Measurements from ENCODE around the gene NEB.
"Not testable (repeated sequence)": the region's sequence is repeated elsewhere in the genome, so short reads cannot be mapped to it uniquely, and the experiment has no call there.

The NEB gene

DNA sequence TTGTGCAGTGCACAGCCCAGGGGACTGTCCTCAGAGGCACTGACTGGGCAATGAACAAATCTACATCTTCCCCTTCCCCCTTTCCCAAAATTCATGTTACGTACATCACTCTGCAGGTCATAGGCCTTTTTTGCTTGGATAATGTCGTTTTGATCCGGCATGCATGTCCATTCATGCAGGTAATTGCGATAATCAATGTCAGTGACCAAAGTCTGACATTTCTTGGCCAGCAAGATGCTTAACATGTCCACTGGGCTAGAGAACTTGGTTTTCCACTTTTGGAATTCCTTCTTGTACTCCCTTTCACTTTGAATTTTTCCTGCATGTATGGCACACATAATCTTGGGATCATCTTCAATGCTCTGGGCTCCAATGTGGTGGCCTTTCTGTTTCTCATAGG lies 124.6 kb downstream of the NEB start:
- no peak overlapping the region for H3K4me3 Mint-ChIP-seq
- CTCF ChIA-PET: no interaction called here

DNA sequence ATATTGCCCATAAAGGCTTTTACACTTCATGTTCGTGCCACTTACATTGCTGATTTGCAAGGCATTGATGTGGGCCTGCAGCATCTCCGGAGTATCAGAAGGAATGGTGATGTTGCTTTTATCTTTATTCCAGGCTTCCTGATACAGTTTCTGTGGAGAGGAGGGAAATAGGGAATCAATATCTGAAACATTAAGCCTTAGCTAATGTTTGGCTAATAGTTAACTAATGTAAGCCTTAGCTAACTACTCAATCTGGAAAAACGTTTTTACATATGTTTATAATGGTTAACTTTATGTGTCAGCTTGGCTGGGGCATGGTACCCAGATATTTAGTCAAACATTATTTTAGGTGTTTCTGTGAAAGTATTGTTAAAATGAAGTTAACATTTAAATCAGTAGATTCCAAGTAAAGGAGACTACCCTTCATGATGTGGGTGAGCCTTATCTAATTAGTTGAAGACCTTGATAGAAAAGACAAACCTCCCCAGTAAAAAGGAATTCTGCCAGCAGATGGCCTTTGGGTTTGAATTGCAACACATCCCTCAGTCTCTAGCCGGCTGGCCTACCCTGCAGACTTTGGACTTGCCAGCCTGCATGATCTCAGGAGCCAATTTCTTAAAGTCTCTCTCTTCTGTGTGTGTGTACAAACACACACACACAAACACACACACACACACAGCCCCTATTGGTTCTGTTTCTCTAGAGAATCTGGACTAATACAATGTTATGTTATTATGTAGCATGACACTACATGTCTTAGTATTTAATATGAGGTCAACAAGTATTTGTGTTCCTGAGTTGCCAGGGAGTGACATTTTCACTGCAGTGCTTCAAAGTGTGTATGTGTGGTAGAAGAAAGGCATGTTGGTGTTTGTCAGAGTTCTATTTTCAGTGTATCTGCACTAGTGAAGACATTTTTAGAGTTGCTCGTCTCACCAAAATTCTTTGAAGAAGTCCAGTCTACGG lies 126.5 kb downstream of the NEB start:
- H3K4me3 Mint-ChIP-seq, H3K27ac Mint-ChIP-seq, H3K4me1 Mint-ChIP-seq, CTCF ChIA-PET, H3K9me3 Mint-ChIP-seq, H3K27me3 Mint-ChIP-seq, H3K36me3 Mint-ChIP-seq, DNase-seq: not testable (repeated sequence)

More for the DNA sequence above, 124.6 kb downstream of the NEB start:
- Mint-ChIP-seq H3K27ac (no peak overlapping the region), H3K9me3 (peaks cover 2% of the 10 kb centered on the region), H3K27me3 (no peaks in the 10 kb centered on the region), H3K36me3 (peaks cover 8% of the 10 kb centered on the region), H3K4me1 (peaks cover 21% of the 10 kb centered on the region)
- DNase-seq: no peak

DNA sequence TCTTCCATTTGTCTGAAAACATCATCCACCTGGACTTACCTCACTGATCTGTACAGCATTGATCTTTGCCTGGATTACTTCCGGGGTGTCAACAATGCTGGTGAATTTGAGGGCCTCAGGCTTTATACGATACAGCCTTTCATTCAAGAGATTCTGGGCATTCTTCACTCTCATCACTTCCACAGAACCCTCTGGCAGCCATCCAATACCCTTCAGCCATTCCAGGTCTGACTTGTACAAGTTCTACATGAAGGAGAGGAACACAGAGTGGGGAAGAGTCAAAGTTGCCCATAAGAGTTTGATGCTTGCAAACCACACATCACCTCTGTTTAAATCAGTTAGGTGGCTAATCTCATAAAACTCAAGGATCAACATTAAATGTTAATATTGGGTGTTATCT lies 130.7 kb downstream of the NEB start:
- H3K9me3 Mint-ChIP-seq, H3K4me3 Mint-ChIP-seq, H3K27me3 Mint-ChIP-seq, DNase-seq, H3K4me1 Mint-ChIP-seq, H3K36me3 Mint-ChIP-seq, H3K27ac Mint-ChIP-seq, CTCF ChIA-PET: not testable (repeated sequence)

DNA sequence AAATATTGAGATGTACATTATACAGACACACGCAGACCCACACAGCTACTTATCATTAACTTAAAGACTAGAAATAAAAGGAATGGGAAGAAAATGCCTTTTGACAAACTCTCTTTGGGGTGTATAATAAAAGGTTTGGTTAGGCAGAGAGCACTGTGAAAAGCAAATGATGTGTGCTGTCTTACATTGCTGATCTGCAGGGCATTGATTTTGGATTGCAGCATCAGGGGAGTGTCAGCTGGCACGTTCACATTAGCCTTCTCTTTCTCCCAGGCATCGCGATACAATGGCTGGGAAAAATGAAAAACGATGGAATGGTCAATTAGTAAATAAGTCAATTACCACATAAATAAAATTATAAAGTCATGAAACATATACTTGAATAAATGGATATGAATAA lies 131.9 kb downstream of the NEB start:
- H3K9me3 Mint-ChIP-seq, H3K27ac Mint-ChIP-seq, H3K27me3 Mint-ChIP-seq, CTCF ChIA-PET, DNase-seq, H3K4me1 Mint-ChIP-seq, H3K36me3 Mint-ChIP-seq, H3K4me3 Mint-ChIP-seq: not testable (repeated sequence)

DNA sequence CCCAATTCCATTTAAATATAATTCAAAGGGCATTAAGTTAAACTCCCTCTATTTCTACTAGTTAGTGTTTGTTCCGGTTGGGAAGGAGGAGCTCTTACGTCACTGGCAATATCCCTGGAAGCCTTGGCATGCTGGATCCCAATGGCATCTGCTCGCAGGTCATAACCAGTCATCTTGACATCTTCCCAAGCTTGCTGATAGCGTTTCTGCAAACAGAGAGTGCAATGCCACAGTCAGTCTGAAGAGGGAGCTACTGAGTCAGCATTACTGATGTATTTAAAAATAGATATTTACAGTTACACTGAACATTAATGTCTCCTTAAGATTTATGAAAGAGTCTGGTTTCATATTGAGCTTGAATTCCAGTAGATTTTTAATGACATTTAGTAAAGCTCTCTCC lies 132.5 kb downstream of the NEB start:
- CTCF ChIA-PET, H3K27me3 Mint-ChIP-seq, H3K9me3 Mint-ChIP-seq, H3K27ac Mint-ChIP-seq, DNase-seq, H3K36me3 Mint-ChIP-seq, H3K4me3 Mint-ChIP-seq, H3K4me1 Mint-ChIP-seq: not testable (repeated sequence)

DNA sequence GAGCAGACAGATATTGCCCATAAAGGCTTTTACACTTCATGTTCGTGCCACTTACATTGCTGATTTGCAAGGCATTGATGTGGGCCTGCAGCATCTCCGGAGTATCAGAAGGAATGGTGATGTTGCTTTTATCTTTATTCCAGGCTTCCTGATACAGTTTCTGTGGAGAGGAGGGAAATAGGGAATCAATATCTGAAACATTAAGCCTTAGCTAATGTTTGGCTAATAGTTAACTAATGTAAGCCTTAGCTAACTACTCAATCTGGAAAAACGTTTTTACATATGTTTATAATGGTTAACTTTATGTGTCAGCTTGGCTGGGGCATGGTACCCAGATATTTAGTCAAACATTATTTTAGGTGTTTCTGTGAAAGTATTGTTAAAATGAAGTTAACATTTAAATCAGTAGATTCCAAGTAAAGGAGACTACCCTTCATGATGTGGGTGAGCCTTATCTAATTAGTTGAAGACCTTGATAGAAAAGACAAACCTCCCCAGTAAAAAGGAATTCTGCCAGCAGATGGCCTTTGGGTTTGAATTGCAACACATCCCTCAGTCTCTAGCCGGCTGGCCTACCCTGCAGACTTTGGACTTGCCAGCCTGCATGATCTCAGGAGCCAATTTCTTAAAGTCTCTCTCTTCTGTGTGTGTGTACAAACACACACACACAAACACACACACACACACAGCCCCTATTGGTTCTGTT lies 137.2 kb downstream of the NEB start:
- H3K36me3 Mint-ChIP-seq, H3K27me3 Mint-ChIP-seq, DNase-seq, H3K9me3 Mint-ChIP-seq, CTCF ChIA-PET, H3K27ac Mint-ChIP-seq, H3K4me3 Mint-ChIP-seq, H3K4me1 Mint-ChIP-seq: not testable (repeated sequence)

DNA sequence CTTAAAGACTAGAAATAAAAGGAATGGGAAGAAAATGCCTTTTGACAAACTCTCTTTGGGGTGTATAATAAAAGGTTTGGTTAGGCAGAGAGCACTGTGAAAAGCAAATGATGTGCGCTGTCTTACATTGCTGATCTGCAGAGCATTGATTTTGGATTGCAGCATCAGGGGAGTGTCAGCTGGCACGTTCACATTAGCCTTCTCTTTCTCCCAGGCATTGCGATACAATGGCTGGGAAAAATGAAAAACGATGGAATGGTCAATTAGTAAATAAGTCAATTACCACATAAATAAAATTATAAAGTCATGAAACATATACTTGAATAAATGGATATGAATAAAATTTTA lies 142.4 kb downstream of the NEB start:
- H3K36me3 Mint-ChIP-seq, DNase-seq, H3K27ac Mint-ChIP-seq, H3K4me1 Mint-ChIP-seq, H3K4me3 Mint-ChIP-seq, H3K27me3 Mint-ChIP-seq, CTCF ChIA-PET, H3K9me3 Mint-ChIP-seq: not testable (repeated sequence)

DNA sequence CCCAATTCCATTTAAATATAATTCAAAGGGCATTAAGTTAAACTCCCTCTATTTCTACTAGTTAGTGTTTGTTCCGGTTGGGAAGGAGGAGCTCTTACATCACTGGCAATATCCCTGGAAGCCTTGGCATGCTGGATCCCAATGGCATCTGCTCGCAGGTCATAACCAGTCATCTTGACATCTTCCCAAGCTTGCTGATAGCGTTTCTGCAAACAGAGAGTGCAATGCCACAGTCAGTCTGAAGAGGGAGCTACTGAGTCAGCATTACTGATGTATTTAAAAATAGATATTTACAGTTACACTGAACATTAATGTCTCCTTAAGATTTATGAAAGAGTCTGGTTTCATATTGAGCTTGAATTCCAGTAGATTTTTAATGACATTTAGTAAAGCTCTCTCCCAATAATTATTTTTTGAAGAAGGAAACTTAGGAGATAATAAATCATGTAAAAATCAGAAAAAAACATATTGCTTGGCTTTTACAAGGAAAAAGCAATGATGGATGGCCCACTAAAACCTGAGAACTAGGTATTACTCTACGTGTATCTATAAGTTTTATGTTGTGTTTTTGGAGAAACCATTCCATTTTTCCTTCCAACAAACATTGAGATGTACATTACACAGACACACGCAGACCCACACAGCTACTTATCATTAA lies 142.9 kb downstream of the NEB start:
- CTCF ChIA-PET, H3K27ac Mint-ChIP-seq, H3K36me3 Mint-ChIP-seq, H3K27me3 Mint-ChIP-seq, DNase-seq, H3K9me3 Mint-ChIP-seq, H3K4me3 Mint-ChIP-seq, H3K4me1 Mint-ChIP-seq: not testable (repeated sequence)

DNA sequence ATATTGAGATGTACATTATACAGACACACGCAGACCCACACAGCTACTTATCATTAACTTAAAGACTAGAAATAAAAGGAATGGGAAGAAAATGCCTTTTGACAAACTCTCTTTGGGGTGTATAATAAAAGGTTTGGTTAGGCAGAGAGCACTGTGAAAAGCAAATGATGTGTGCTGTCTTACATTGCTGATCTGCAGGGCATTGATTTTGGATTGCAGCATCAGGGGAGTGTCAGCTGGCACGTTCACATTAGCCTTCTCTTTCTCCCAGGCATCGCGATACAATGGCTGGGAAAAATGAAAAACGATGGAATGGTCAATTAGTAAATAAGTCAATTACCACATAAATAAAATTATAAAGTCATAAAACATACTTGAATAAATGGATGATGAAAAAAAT lies 153.0 kb downstream of the NEB start:
- H3K36me3 Mint-ChIP-seq: not testable (repeated sequence)

DNA sequence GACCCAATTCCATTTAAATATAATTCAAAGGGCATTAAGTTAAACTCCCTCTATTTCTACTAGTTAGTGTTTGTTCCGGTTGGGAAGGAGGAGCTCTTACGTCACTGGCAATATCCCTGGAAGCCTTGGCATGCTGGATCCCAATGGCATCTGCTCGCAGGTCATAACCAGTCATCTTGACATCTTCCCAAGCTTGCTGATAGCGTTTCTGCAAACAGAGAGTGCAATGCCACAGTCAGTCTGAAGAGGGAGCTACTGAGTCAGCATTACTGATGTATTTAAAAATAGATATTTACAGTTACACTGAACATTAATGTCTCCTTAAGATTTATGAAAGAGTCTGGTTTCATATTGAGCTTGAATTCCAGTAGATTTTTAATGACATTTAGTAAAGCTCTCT lies 153.6 kb downstream of the NEB start:
- H3K36me3 Mint-ChIP-seq, H3K27me3 Mint-ChIP-seq, H3K9me3 Mint-ChIP-seq, H3K4me3 Mint-ChIP-seq, CTCF ChIA-PET, H3K4me1 Mint-ChIP-seq, DNase-seq, H3K27ac Mint-ChIP-seq: not testable (repeated sequence)

More for the DNA sequence above, 153.0 kb downstream of the NEB start:
- DNase-seq, H3K9me3 Mint-ChIP-seq, H3K27ac Mint-ChIP-seq, H3K4me3 Mint-ChIP-seq, H3K4me1 Mint-ChIP-seq, CTCF ChIA-PET, H3K27me3 Mint-ChIP-seq: not testable (repeated sequence)

DNA sequence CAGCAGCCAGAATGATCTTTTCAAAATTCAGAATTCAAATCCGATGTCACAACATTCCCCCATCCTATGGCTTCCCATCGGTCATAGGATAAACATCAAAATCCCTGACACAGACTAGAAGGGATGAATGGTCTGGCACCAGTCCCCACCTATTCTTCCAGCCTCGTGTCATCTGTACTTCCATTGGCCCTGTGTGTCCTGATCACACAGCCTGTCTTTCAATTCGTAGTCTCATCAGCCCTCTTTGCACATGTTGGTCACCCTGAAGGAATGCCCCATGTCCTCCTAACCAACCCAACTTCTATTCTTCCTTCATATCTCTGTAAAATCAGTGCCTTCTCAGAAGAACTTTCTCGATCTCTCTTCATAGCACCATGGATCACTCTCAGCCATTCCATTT lies 157.2 kb downstream of the NEB start:
- CTCF ChIA-PET: no interaction called here
- Mint-ChIP-seq H3K4me3 (no peak overlapping the region), H3K27ac (no peak overlapping the region), H3K27me3 (no peaks in the 10 kb centered on the region), H3K9me3 (no peaks in the 10 kb centered on the region), H3K4me1 (no peaks in the 10 kb centered on the region), H3K36me3 (no peaks in the 10 kb centered on the region)
- DNase-seq: no peak

DNA sequence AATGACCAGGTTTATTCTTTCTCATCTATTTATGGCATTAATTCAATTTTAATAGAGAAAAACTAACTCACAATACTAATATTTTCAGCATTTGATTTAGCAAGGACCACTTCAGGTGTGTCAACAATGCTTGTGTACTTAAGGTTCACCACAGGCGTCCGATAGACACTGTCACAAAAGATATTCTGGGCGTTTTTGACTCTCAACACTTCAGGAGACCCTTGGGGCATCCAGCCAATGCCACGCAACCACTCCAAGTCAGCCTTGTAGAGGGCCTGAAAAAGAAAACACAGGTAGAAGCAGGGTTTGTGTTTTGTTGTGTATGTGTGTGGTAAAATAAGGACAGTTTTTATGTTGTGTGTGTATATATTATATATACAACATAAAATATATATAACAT lies 158.2 kb downstream of the NEB start:
- Mint-ChIP-seq H3K4me1 (no peaks in the 10 kb centered on the region), H3K9me3 (no peaks in the 10 kb centered on the region), H3K27ac (no peak overlapping the region), H3K4me3 (no peak overlapping the region), H3K36me3 (no peaks in the 10 kb centered on the region), H3K27me3 (no peaks in the 10 kb centered on the region)
- CTCF ChIA-PET: no interaction called here
- DNase-seq: no peak

DNA sequence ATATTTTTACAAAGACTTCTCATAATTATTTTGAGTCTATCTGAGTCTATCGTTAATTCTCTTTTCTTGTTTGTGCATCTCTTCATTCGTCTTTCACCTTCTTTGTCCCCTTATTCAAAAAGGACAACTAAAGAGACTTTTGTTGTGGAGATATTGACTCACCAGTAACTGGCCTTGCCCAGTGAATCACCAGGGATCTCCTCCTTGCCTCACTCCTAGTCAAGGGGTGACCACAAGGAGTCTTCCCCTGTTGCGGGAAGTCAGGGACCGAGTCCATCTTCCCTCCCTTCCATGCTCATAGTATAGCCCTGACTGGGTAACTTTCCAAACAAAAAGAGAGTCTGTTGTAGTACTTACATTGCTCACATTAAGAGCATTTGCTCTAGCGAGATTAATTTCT lies 158.9 kb downstream of the NEB start:
- no peak for DNase-seq
- no peaks in the 10 kb centered on the region for H3K4me1 Mint-ChIP-seq
- CTCF ChIA-PET: no interaction called here
- H3K36me3 Mint-ChIP-seq: no peaks in the 10 kb centered on the region
- H3K27me3 Mint-ChIP-seq: no peaks in the 10 kb centered on the region
- H3K27ac Mint-ChIP-seq: no peak overlapping the region
- H3K4me3 Mint-ChIP-seq: no peak overlapping the region
- no peaks in the 10 kb centered on the region for H3K9me3 Mint-ChIP-seq

DNA sequence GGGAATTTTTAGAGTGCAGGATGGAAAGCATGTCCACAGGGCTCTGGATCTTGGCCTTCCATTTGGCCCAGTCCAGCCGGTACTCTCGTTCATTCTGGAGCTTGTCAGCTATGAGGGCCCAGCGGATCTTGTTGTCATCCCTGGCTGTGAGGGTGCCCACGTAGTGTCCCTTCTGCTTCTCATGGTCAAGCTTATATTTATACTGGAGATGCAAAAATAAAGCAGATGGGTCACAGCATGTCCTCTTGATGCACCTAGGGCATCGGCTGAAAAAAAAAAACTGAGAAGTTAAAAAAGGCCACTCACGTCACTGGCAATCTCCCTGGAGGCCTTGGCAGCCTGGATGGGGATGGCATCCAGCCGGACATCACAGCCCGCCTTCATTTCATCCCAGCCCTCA lies 164.1 kb downstream of the NEB start:
- no peaks in the 10 kb centered on the region for H3K9me3 Mint-ChIP-seq
- no peaks in the 10 kb centered on the region for H3K4me1 Mint-ChIP-seq
- no peaks in the 10 kb centered on the region for H3K27me3 Mint-ChIP-seq
- CTCF ChIA-PET: no interaction called here
- H3K4me3 Mint-ChIP-seq: no peak overlapping the region
- no peak overlapping the region for H3K27ac Mint-ChIP-seq
- no peaks in the 10 kb centered on the region for H3K36me3 Mint-ChIP-seq
- no peak for DNase-seq

DNA sequence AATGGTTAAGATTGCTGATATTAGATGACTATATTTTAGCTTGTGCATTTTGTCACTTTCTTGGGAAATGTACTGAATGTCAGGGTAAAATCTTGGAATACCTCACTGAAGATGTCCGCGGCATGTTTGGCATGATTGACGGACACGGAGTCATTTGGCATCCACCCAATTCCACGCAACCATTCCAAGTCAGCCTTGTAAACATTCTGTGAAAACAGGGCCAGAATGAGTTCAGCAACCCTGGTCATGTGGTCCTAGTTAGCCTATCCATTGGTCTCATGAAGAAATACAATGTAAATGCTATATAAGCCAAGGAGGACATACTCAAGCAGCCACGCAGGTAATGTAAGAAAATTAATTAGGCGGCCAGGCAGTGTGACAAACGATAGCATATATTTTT lies 165.1 kb downstream of the NEB start:
- no peaks in the 10 kb centered on the region for H3K9me3 Mint-ChIP-seq
- no peaks in the 10 kb centered on the region for H3K27me3 Mint-ChIP-seq
- H3K4me1 Mint-ChIP-seq: no peaks in the 10 kb centered on the region
- CTCF ChIA-PET: no interaction called here
- DNase-seq: no peak
- no peak overlapping the region for H3K4me3 Mint-ChIP-seq
- no peak overlapping the region for H3K27ac Mint-ChIP-seq
- H3K36me3 Mint-ChIP-seq: no peaks in the 10 kb centered on the region
